Chondrocyte (in vitro differentiated cells): ENCODE data around the gene ANKRD33. TPM values are rescaled to one million over a fixed set of nuclear protein-coding genes. Genes with fewer than 3 reads are reported as not detected.

Experiments used
- DNase-seq: peaks from one replicate; pipeline ENCODE4 v3.0.0; 2021; ENCODE audit warnings: mixed read lengths, low spot score
- H3K27ac Mint-ChIP-seq: one replicate; pipeline ENCODE4 v1.8.0; 2021; ENCODE audit warnings: mild to moderate bottlenecking, moderate library complexity, mixed read lengths; ENCODE audit not compliant: unreplicated experiment
- H3K27me3 Mint-ChIP-seq: 2 replicates; pipeline ENCODE4 v1.8.0; 2021; ENCODE audit warnings: low read depth, mixed read lengths
- H3K36me3 Mint-ChIP-seq: 2 replicates; pipeline ENCODE4 v1.8.0; 2021; ENCODE audit warnings: low read depth, mixed read lengths
- H3K4me1 Mint-ChIP-seq: 2 replicates; pipeline ENCODE4 v1.8.0; 2021; ENCODE audit warnings: low read depth, mild to moderate bottlenecking, mixed read lengths
- H3K4me3 Mint-ChIP-seq: one replicate; pipeline ENCODE4 v1.8.0; 2021; ENCODE audit warnings: mild to moderate bottlenecking, moderate library complexity, mixed read lengths; ENCODE audit not compliant: unreplicated experiment
- H3K9me3 Mint-ChIP-seq: 2 replicates; pipeline ENCODE4 v1.8.0; 2021; ENCODE audit warnings: low read depth, mixed read lengths
- total RNA-seq: library from RNA; stranded (reverse); gene quantifications from 3 replicates; pipeline ENCODE4 v1.2.1, GENCODE V29; 2021
- TF ChIP-seq, protein P1 (sequence below): fragments of 200-600 bp; sonication (generic); IDR thresholded peaks from 2 replicates; pipeline ENCODE4 v1.5.0; 2021; ENCODE audit warnings: antibody characterized with exemption, mild to moderate bottlenecking, moderate library complexity

ANKRD33 gene
- total RNA-seq, 1 donor from 2014 or later, result not detected

DNA sequence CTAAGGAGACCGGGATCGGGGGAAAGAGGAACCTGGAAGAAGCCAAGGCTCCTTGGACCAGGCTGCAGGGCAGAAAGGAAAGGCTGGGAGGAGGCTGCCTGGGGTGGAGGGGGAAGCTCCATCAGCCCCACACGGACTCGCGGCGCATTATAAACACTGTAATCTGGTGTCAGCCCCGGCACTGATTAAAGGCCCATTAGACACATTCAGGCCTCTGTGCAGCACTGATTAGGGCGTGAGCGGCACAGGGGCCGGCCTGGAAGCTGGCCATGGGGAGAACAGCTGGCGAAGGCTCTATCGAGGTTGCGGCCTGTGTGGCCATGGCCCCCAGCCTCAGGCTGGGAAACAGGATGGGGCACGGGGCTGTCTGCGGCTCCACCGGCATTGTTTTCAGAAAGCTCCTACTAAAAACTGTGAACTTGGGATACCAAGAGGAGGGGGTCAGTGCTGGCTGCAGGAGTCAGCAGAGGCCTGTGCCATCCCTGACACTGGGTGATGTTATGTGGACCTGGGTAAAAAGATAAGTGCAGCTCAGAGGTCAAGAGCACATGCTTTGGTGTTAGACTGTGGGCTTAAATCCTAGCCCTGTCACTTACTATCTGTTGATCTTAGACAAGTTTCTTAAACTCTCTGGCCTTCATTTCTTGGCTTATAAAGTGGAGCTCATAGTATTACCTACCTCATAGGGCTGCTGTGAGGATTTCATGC is 30.0 kb downstream of the ANKRD33 start:
- peaks cover 3% of the 10 kb centered on the region for H3K4me1 Mint-ChIP-seq
- H3K27me3 Mint-ChIP-seq, result no peaks in the 10 kb centered on the region
- TF ChIP-seq, protein P1, sequence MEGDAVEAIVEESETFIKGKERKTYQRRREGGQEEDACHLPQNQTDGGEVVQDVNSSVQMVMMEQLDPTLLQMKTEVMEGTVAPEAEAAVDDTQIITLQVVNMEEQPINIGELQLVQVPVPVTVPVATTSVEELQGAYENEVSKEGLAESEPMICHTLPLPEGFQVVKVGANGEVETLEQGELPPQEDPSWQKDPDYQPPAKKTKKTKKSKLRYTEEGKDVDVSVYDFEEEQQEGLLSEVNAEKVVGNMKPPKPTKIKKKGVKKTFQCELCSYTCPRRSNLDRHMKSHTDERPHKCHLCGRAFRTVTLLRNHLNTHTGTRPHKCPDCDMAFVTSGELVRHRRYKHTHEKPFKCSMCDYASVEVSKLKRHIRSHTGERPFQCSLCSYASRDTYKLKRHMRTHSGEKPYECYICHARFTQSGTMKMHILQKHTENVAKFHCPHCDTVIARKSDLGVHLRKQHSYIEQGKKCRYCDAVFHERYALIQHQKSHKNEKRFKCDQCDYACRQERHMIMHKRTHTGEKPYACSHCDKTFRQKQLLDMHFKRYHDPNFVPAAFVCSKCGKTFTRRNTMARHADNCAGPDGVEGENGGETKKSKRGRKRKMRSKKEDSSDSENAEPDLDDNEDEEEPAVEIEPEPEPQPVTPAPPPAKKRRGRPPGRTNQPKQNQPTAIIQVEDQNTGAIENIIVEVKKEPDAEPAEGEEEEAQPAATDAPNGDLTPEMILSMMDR, result no peak
- DNase-seq, result peak; percentile 48
- no peak overlapping the region for H3K27ac Mint-ChIP-seq
- H3K9me3 Mint-ChIP-seq, result no peaks in the 10 kb centered on the region
- no peak overlapping the region for H3K4me3 Mint-ChIP-seq
- no peaks in the 10 kb centered on the region for H3K36me3 Mint-ChIP-seq

DNA sequence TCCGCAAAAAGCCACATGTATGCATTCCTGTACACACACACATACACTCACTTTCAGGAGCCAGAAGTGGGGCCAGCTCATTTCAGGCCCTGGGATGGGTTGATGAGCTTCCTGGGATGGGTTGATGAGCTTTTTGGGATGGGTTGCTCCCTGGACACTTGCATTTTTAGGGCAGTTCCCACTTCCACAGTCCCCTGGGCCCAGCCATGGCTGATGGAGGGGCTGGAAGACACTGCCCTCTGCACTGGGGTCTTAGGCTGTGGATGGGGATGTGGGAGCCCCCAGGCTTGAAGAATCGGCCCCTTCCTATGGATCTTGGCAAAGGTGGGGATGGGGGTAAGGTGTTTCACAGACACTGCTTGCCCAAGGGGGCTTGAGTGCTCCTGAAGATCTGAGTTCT is 32.1 kb downstream of the ANKRD33 start:
- DNase-seq, result peak; percentile 51
- no peaks in the 10 kb centered on the region for H3K36me3 Mint-ChIP-seq
- H3K27me3 Mint-ChIP-seq, result peaks cover 3% of the 10 kb centered on the region
- no peak overlapping the region for H3K4me3 Mint-ChIP-seq
- no peak overlapping the region for H3K27ac Mint-ChIP-seq
- H3K4me1 Mint-ChIP-seq, result peaks cover 4% of the 10 kb centered on the region
- TF ChIP-seq, protein P1, result no peak
- no peaks in the 10 kb centered on the region for H3K9me3 Mint-ChIP-seq

DNA sequence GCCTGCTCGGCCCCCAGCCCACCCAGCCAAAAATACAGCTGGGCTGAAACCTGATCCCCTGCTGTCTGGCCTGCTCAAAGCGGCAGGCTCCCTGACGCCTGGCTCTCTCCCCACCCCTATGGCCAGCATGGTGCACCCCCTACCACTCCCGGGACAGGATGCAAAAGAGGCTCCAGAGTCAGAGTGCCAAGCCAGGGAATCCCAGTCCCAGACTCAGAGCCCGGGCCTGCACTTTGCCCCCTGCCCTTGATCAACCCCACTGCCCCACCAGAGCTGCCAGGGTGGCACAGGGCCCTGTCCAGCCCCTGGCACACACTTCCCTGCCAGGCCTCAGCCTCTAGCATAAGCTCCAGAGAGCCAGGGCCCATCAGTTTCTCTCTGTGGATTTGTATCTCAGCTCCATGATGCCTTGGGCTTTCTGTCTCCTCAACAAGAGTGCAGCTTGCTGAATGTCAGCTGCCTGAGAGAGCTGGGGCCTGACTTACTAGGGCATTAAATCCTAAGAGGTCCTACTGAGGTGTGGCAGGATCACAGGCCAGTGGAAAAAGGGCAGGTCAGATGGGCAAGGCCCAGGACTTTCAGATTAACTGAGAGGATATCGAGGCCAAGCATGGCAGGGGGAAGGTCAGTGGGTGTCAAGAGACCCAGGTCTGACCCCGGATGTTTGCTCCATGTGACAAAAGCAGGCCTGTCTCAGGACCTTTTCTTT is 33.3 kb downstream of the ANKRD33 start:
- H3K4me1 Mint-ChIP-seq, result peaks cover 4% of the 10 kb centered on the region
- peaks cover 3% of the 10 kb centered on the region for H3K27me3 Mint-ChIP-seq
- H3K4me3 Mint-ChIP-seq, result no peak overlapping the region

DNA sequence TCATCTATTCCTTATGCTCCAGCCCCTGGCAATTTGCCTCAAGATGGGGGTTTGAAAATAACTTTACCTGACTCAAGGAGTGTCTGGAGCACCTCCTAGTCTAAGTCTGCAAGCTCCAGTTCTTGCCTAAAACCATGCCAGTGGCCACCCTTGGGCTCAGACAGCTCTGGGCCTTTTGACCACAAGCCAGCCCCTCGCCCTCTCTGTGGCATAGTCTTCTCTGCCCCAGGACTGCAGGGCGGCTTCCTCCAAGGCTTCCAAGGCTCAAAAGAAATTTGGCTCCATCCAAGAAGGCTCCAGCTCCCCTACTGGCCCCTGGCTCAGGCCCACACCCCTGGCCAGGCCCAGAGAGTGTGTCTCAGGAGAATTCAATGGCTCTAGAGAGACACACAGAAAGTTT is 34.2 kb downstream of the ANKRD33 start:
- Mint-ChIP-seq H3K36me3 (no peaks in the 10 kb centered on the region), H3K4me1 (peaks cover 4% of the 10 kb centered on the region), H3K27me3 (peaks cover 3% of the 10 kb centered on the region), H3K9me3 (no peaks in the 10 kb centered on the region), H3K4me3 (no peak overlapping the region), H3K27ac (no peak overlapping the region)
- no peak for DNase-seq
- TF ChIP-seq, protein P1, result no peak

More for the DNA sequence above, 33.3 kb downstream of the ANKRD33 start:
- Mint-ChIP-seq H3K27ac (no peak overlapping the region), H3K9me3 (no peaks in the 10 kb centered on the region), H3K36me3 (no peaks in the 10 kb centered on the region)
- TF ChIP-seq, protein P1, result no peak
- peak; percentile 37 for DNase-seq

DNA sequence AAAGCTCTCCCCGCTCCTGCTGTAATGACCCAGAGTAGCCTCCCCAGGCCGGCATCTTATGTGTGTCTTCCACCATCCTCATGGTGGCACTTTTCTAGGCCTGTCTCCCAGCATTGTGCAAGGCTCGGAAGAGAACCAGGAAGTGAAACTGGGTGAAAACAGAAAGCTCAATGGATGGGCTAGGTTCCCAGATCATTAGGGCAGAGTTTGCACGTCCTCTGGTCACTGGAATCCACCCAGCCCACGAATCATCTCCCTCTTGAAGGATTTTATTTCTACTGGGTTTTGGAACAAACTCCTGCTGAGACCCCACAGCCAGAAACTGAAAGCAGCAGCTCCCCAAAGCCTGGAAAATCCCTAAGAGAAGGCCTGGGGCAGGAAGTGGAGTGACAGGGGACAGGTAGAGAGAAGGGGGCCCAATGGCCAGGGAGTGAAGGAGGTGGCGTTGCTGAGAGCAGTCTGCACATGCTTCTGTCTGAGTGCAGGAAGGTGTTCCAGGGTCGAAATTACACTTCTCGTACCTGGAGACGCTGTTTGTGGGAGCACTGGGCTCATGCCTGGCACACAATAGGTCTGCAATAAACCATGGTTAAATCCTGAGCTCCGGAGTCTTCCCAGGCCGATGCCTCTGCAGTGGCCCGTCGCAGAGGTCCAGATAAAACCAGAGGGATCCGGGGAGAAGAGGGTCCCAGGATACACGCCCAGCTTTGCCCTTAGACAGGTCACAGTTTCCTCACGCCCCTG is 35.0 kb downstream of the ANKRD33 start:
- H3K27me3 Mint-ChIP-seq, result peaks cover 3% of the 10 kb centered on the region
- TF ChIP-seq, protein P1, result no peak
- peaks cover 4% of the 10 kb centered on the region for H3K4me1 Mint-ChIP-seq
- DNase-seq, result no peak
- no peaks in the 10 kb centered on the region for H3K9me3 Mint-ChIP-seq
- H3K27ac Mint-ChIP-seq, result peak overlapping the region; percentile 5
- H3K4me3 Mint-ChIP-seq, result no peak overlapping the region
- H3K36me3 Mint-ChIP-seq, result no peaks in the 10 kb centered on the region
